HAP-1 (cell line): ENCODE measurements around the gene ACSM4.
"Not testable (repeated sequence)": the region's sequence is repeated elsewhere in the genome, so short reads cannot be mapped to it uniquely, and the experiment has no call there.

Experiments
- DNase-seq, 2 experiments: peaks; one replicate each; pipeline ENCODE4 v3.0.0-alpha.2; 2016 to 2020; ENCODE audit warnings: low spot score in 2 of 2
- H3K27me3 ChIP-seq: fragments of 250-450 bp; sonication (Bioruptor Pico); 2 replicates; pipeline ENCODE4 v1.5.1; 2020; ENCODE audit warnings: low read depth, mild to moderate bottlenecking, moderate library complexity
- H3K36me3 ChIP-seq: fragments of 250-450 bp; sonication (Bioruptor Pico); replicated peaks from 2 replicates; pipeline ENCODE4 v1.5.1; 2020; ENCODE audit warnings: mild to moderate bottlenecking
- H3K4me1 ChIP-seq: fragments of 250-450 bp; sonication (Bioruptor Pico); 2 replicates; pipeline ENCODE4 v1.5.1; 2020; ENCODE audit warnings: mild to moderate bottlenecking
- H3K4me3 ChIP-seq: fragments of 250-450 bp; sonication (Bioruptor Pico); 2 replicates; pipeline ENCODE4 v1.5.1; 2020; ENCODE audit warnings: mild to moderate bottlenecking, moderate library complexity
- H3K9me3 ChIP-seq: fragments of 250-450 bp; sonication (Bioruptor Pico); 2 replicates; pipeline ENCODE4 v1.5.1; 2020; ENCODE audit warnings: mild to moderate bottlenecking, moderate library complexity
- in situ Hi-C: fragments of 300-500 bp; cut with MboI; formaldehyde crosslinking; loops from 3 replicates; pipeline ENCODE4 v1.14.3; 2020; ENCODE audit warnings: low sequenced_read_pairs, inconsistent platforms, mixed read lengths

Gene ACSM4

GRCh38 chr12:7302266-7302986 is 1.4 kb upstream of the ACSM4 start:
- no peak for DNase-seq
- no peaks in the 10 kb centered on the region for H3K4me1 ChIP-seq
- in situ Hi-C loops: no loop called here
- H3K27me3 ChIP-seq: peaks cover 2% of the 10 kb centered on the region; the same call in 1 of the 2 replicates
- no peaks in the 10 kb centered on the region for H3K36me3 ChIP-seq
- no peaks in the 10 kb centered on the region for H3K9me3 ChIP-seq
- no peak overlapping the region for H3K4me3 ChIP-seq

DNA sequence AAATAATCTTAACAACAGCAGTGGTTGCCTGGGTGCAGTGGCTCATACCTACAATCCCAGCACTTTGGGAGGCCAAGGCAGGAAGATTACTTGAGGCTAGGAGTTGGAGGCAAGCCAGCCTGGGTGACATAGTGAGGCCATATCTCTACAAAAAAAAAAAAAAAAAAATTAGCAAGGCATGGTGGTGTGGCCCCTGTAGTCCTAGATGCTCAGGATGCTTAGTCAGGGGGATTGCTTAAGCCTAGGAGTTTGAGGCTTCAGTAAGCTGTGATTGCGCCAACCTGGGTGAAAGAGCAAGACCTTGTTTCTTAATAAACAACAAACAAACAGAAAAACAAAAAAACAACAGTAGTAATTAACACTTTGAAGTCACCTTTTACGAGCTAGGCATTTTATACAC is 642 bp upstream of the ACSM4 start:
- no peak for DNase-seq
- Histone ChIP-seq H3K36me3 (no peaks in the 10 kb centered on the region), H3K27me3 (peaks cover 2% of the 10 kb centered on the region; the same call in 1 of the 2 replicates), H3K4me3 (no peak overlapping the region), H3K4me1 (no peaks in the 10 kb centered on the region), H3K9me3 (no peaks in the 10 kb centered on the region)
- in situ Hi-C loops: no loop called here

DNA sequence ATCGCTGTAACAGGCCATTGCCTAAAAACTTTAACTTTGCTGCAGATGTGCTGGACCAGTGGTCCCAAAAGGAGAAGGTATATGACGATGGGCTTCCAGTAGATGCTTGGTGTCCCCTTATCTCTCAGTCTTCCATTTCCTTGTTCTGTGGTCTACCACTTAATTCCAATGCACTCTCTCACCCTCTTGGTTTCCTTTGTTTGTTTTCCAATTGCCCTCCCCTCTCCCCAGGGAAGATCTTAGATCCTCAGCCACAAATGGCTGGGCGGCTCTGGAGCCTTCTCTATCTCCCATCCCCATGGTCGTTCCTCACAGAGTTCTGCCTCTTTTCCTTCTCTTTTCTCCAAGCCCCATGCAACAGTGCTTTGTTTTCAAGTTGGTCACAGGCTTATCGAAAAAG is 584 bp downstream of the ACSM4 start:
- in situ Hi-C loops: no loop called here
- no peaks in the 10 kb centered on the region for H3K36me3 ChIP-seq
- H3K27me3 ChIP-seq: peaks cover 2% of the 10 kb centered on the region; the same call in 1 of the 2 replicates
- no peaks in the 10 kb centered on the region for H3K9me3 ChIP-seq
- H3K4me3 ChIP-seq: no peak overlapping the region
- no peaks in the 10 kb centered on the region for H3K4me1 ChIP-seq
- no peak for DNase-seq

DNA sequence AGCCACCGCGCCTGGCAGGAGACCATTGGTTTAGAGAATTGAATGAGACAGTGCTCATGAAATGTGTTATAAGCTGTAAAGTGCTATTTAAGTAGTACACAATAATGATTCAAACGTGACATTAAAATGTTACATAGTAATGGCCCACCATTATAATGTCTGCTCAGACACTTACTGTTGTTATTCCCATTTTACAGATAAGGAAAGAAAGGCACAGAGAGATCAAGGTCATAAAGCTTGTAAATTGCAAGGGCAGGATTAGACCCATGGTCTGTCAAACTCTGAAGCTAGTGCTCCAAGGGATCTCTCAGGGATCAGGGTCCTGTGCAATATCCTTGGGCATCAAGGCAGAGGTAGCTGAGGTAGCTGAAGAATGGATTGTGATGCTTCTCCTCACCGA is 6.2 kb downstream of the ACSM4 start:
- H3K36me3 ChIP-seq: no peaks in the 10 kb centered on the region
- no peak for DNase-seq

GRCh38 chr12:7319930-7320329 is 16.1 kb downstream of the ACSM4 start:
- H3K4me1 ChIP-seq: no peaks in the 10 kb centered on the region
- no peaks in the 10 kb centered on the region for H3K9me3 ChIP-seq
- in situ Hi-C loops: no loop called here
- no peaks in the 10 kb centered on the region for H3K36me3 ChIP-seq
- H3K4me3 ChIP-seq: no peak overlapping the region
- no peak for DNase-seq
- H3K27me3 ChIP-seq: no peaks in the 10 kb centered on the region

More for the DNA sequence above, 6.2 kb downstream of the ACSM4 start:
- H3K4me3 ChIP-seq: no peak overlapping the region
- 0 out of 2 replicates have a peak, but pooled peaks cover 2% of the 10 kb centered on the region for H3K27me3 ChIP-seq
- in situ Hi-C loops: no loop called here
- no peaks in the 10 kb centered on the region for H3K4me1 ChIP-seq
- H3K9me3 ChIP-seq: no peaks in the 10 kb centered on the region

DNA sequence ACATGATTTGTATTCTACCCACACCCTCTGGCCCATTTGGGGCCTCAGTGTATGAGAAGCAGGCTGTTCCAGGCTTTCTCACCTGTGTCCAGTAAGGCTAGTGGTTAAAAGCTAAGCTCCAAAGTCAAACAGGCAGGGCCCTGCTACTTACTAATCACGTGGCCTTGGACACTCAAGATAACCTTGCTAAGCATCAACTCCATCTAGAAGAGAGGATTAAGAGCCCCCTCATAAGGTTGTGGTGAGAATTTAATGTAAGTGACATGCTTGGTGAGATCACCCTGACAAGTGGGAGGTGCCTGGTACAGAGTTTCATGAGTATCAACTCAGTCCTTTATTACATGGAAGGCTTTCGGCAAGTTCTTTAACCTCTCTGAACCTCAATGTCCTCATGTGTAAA is 17.8 kb downstream of the ACSM4 start:
- Histone ChIP-seq H3K36me3 (no peaks in the 10 kb centered on the region), H3K4me3 (no peak overlapping the region), H3K4me1 (no peaks in the 10 kb centered on the region), H3K27me3 (no peaks in the 10 kb centered on the region), H3K9me3 (no peaks in the 10 kb centered on the region)
- in situ Hi-C loops: no loop called here
- DNase-seq: no peak

DNA sequence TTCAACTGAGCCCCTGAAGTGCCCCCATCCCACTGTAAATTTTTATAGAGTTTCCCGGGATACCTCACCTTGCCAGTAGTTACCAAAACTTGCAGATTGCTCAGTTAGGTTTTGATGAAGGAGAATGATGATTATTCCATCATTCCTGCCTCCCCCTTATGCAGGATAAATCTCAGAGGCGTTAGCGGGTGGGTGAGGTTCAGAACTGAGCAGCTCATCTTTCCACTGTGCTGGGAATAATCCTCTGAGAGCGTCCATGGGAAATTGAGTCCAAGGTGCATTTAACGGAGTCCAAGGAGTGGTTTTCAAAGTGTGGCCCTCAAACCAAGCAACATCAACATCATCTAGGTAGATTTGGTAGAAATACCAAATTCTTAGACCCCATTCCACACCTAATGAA is 18.7 kb downstream of the ACSM4 start:
- no peaks in the 10 kb centered on the region for H3K4me1 ChIP-seq
- in situ Hi-C loops: no loop called here
- H3K27me3 ChIP-seq: no peaks in the 10 kb centered on the region
- H3K36me3 ChIP-seq: no peaks in the 10 kb centered on the region
- H3K9me3 ChIP-seq: no peaks in the 10 kb centered on the region
- H3K4me3 ChIP-seq: no peak overlapping the region
- DNase-seq: no peak

GRCh38 chr12:7324176-7324575 is 20.3 kb downstream of the ACSM4 start:
- Histone ChIP-seq H3K9me3 (no peaks in the 10 kb centered on the region), H3K27me3 (no peaks in the 10 kb centered on the region), H3K4me1 (no peaks in the 10 kb centered on the region), H3K4me3 (no peak overlapping the region), H3K36me3 (no peaks in the 10 kb centered on the region)
- in situ Hi-C loops: no loop called here
- DNase-seq: no peak

DNA sequence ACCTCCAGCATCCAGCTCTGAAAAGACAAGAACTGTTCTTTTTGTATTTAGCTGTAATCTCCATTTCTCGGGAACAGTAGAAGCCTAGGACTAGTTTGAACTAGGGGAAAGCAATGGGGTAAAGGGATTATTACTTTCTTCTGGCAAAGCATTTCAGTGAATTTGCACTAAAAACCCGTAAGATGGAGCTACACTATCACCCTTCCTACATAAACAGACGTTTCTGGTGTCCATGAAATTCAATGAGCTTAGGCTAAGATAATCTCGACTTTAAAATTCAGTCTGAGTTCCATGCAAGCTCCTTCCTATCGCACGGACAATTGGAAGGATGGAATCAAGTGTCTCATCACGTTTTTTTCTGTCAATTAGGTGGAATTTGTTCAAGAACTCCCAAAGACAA is 24.0 kb downstream of the ACSM4 start:
- no peak overlapping the region for H3K4me3 ChIP-seq
- in situ Hi-C loops: no loop called here
- no peaks in the 10 kb centered on the region for H3K9me3 ChIP-seq
- no peaks in the 10 kb centered on the region for H3K36me3 ChIP-seq
- 0 out of 2 replicates have a peak, but pooled peaks cover 2% of the 10 kb centered on the region for H3K27me3 ChIP-seq
- DNase-seq: no peak
- no peaks in the 10 kb centered on the region for H3K4me1 ChIP-seq

DNA sequence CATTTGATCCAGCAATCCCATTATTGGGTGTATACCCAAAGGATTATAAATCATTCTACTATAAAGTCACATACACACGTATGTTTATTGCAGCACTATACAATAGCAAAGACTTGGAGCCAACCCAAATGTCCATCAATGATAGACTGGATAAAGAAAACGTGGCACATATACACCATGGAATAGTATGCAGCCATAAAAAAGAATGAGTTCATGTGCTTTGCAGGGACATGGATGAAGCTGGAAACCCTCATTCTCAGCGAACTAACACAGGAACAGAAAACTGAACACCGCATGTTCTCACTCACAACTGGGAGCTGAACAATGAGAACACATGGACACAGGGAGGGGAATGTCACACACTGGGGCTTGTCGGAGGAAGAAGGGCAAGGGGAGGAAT is 33.9 kb downstream of the ACSM4 start:
- H3K4me1 ChIP-seq: not testable (repeated sequence)

DNA sequence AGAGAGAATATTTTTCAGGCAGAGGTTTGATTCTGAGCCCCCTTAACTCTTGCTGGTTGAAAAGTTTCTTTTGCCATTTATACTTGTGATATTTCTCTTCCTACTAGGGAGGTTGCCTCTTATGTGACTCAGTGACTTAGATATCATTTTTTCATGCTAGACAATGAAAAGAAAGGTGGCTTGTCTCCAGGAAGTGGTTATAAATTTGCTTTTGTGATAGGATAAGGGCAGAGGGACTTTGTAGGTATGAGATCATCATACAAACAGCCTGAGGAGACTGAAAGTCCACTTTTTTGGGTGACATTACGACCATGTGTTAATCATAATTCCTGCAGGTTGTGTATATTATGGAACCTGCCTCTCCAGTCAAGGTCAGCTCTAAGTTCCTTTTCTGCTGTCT is 35.8 kb downstream of the ACSM4 start:
- no peaks in the 10 kb centered on the region for H3K9me3 ChIP-seq
- H3K4me1 ChIP-seq: no peaks in the 10 kb centered on the region
- in situ Hi-C loops: no loop called here
- no peaks in the 10 kb centered on the region for H3K27me3 ChIP-seq
- no peak for DNase-seq
- H3K4me3 ChIP-seq: no peak overlapping the region
- no peaks in the 10 kb centered on the region for H3K36me3 ChIP-seq

More for the DNA sequence above, 33.9 kb downstream of the ACSM4 start:
- in situ Hi-C loops, DNase-seq, H3K36me3 ChIP-seq, H3K4me3 ChIP-seq, H3K27me3 ChIP-seq, H3K9me3 ChIP-seq: not testable (repeated sequence)

GRCh38 chr12:7344833-7345606 is 41.1 kb downstream of the ACSM4 start:
- in situ Hi-C loops: no loop called here

DNA sequence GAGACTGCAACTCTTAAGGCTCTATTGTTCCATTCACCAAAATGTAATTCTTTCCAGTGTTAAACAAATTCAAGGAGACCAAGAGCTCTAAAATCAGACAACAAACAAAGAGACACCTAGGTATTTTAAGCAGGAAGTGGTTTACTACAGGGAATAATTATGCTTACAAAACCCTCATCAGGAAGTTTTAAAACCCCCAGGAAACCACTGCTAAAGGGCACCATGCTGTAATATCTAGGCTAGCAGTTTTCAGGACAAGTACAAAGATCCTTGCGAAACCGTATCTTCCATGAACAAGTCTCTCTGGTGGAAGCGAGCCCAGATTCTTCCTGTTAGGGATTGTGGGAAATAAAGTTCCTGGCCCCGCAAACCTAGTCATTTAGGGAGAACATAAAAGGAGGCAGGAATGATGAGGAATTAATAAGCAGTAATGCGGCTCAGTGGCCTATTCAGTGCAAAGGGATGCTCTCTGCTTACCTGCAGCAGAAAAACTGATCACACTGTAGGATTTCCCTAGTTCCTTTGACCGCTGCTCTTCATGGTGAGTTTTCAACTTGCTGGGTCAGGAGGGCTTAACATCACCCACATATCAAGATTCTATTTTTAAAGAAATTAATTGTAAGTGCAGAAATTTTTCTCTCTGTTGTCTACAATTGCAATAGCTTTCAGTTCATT is 42.8 kb downstream of the ACSM4 start:
- Histone ChIP-seq H3K4me3 (no peak overlapping the region), H3K27me3 (no peaks in the 10 kb centered on the region), H3K9me3 (no peaks in the 10 kb centered on the region), H3K4me1 (no peaks in the 10 kb centered on the region), H3K36me3 (no peaks in the 10 kb centered on the region)
- in situ Hi-C loops: no loop called here
- DNase-seq: no peak

More at GRCh38 chr12:7344833-7345606, 41.1 kb downstream of the ACSM4 start:
- DNase-seq: no peak
- H3K4me1 ChIP-seq: no peaks in the 10 kb centered on the region
- no peaks in the 10 kb centered on the region for H3K9me3 ChIP-seq
- no peaks in the 10 kb centered on the region for H3K27me3 ChIP-seq
- no peak overlapping the region for H3K4me3 ChIP-seq
- no peaks in the 10 kb centered on the region for H3K36me3 ChIP-seq

- in situ Hi-C loops: no loop called here
- Histone ChIP-seq H3K36me3 (no peaks in the 10 kb centered on the region), H3K9me3 (no peaks in the 10 kb centered on the region), H3K27me3 (0 out of 2 replicates have a peak, but pooled peaks cover 2% of the 10 kb centered on the region), H3K4me1 (no peaks in the 10 kb centered on the region), H3K4me3 (no peak overlapping the region)
- no peak for DNase-seq
Measured at GRCh38 chr12:7349418-7349817, 45.5 kb downstream of the ACSM4 start.
